ENCODE data around the gene SAMD11.
"Not testable (repeated sequence)": the region's sequence is repeated elsewhere in the genome, so short reads cannot be mapped to it uniquely, and the experiment has no call there.

The SAMD11 gene

DNA sequence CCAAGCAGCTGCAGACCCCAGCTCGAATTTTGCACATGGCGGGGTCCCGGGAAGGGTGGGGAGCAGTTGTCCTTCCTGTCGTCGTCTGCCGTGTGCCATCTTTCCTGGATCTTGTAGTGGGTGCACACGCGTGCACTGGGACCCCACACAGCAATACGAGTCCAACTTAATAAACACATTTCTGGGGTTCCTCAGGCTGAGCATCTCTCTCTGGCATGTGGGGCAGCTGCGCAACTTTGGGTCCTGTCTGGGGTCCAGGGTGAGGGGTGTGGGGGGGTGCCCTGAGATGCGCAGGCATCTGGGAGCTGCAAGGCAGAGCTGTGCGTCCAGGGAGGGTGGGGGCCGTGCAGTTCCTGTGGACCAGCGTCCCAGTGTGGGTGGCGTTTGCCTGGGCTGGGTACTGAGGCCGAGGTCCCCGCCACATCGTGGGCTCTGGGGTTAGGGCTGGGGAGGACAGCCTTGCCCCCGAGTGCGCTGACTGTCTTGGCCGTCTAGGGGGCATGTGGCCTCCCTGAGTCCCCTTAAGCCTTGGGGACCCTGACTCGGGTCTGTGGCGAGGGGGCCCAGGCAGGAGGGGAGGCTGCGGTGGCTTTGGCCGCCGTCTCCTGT is 41.9 kb downstream of the SAMD11 start:
- no peak for DNase-seq (ENCODE audit: low spot score)

GRCh38 chr1:966135-966703 is 42.5 kb downstream of the SAMD11 start, which contains the start of gene PLEKHN1:
PLEKHN1 (plus strand) TSS chr1:966482; CDS start chr1:966532, 50 bp downstream.
- no peak for DNase-seq (ENCODE audit: low spot score)

GRCh38 chr1:966704-967300 is 43.1 kb downstream of the SAMD11 start:
- DNase-seq (ENCODE audit: low spot score): peak; percentile 78

DNA sequence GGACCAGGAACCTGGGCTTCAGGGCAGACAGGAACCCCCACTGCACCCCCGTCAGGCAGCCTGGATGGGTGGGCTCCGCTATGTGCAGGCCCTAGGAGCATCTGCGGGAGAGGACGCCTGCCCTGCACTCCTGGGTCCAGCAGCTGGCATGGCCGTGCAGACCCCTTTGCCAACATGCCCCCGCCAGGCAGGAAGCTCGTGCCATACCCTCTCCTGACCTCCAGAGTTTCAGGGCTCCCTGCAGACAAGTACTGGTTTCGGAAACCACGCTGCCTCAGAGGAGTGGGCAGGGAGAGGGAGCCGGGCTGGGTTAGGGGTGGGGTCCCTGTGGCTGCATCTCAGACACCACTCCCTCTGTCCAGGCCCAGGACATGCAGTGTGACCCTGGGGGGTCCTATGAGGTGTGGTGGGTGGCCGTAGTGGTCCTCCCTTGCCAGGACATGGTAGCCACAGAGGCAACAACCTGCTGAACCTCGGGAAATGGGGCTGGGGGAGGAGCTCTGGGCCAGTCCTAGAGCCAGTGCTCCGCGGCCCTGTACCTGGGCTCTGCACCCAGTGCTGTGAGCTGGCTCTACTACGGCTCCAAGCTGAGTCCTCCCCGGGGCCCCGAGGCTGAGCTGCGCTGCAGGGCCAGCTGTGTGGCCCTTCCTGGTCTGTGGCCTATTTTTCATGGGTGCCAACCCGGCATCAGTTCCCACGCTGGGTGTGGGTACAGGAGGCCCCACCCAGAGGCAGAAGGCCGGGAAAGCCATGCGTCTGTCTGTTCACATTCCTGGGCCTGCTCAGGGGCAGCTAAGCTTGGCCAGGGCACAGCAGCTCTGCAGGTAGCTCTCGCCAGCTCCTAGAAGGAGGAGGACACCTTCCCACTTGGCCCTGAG is 44.0 kb downstream of the SAMD11 start:
- no peak for DNase-seq (ENCODE audit: low spot score)

- no peak for DNase-seq (ENCODE audit: low spot score)
Observed at GRCh38 chr1:969260-969855, 45.6 kb downstream of the SAMD11 start.

- no peak for DNase-seq (ENCODE audit: low spot score)
Observed at GRCh38 chr1:970242-970972, 46.7 kb downstream of the SAMD11 start.

- DNase-seq (ENCODE audit: low spot score): no peak
Observed at GRCh38 chr1:970973-971730, 47.4 kb downstream of the SAMD11 start.

- no peak for DNase-seq (ENCODE audit: low spot score)
Observed at GRCh38 chr1:971751-972506, 48.2 kb downstream of the SAMD11 start.

GRCh38 chr1:972726-973458 is 49.2 kb downstream of the SAMD11 start:
- DNase-seq (ENCODE audit: low spot score): no peak

- no peak for DNase-seq (ENCODE audit: low spot score)
Observed at GRCh38 chr1:973459-974292, 50.0 kb downstream of the SAMD11 start.

GRCh38 chr1:974293-974640 is 50.5 kb downstream of the SAMD11 start:
- DNase-seq (ENCODE audit: low spot score): no peak

GRCh38 chr1:974687-975328 is 51.1 kb downstream of the SAMD11 start:
- no peak for DNase-seq (ENCODE audit: low spot score)

DNA sequence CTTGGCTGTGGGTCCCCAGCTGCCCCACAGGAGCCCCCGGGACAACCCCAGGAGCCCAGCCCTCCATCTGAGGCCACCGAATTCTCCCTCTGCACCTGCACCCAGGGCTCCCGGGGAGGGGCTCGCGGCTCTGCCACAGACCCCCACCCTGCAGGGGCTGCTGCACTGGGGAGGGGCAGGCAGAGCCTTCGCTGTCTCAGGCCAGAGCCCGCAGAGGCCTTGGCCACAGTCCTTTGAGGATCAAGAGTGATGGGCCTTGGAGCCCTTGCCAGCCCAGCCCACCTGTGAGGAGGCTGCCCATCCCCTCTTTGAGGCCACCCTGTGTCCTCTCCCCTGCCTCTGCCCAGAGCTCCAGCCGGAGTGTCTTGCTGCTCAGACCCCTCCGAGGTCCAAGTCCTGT is 51.6 kb downstream of the SAMD11 start:
- no peak for DNase-seq (ENCODE audit: low spot score)

- peak; percentile 54 for DNase-seq (ENCODE audit: low spot score)
Observed at GRCh38 chr1:975896-976683, 52.4 kb downstream of the SAMD11 start.

DNA sequence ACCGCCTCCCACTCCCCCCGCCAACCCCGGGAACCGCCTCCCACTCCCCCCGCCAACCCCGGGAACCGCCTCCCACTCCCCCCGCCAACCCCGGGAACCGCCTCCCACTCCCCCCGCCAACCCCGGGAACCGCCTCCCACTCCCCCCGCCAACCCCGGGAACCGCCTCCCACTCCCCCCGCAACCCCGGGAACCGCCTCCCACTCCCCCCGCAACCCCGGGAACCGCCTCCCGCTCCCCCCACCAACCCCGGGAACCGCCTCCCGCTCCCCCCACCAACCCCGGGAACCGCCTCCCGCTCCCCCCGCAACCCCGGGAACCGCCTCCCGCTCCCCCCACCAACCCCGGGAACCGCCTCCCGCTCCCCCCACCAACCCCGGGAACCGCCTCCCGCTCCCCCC is 53.1 kb downstream of the SAMD11 start:
- not testable (repeated sequence) for DNase-seq (ENCODE audit: low spot score)

GRCh38 chr1:978069-978834 is 54.5 kb downstream of the SAMD11 start:
- DNase-seq (ENCODE audit: low spot score): no peak
